Loucy (cell line): ENCODE measurements around the gene GALNT10.

Source experiments
- H2AFZ ChIP-seq: fragments of 200-600 bp; sonication (generic); 2 replicates; pipeline ENCODE4 v1.6.0; 2016; ENCODE audit warnings: antibody characterized with exemption, mild to moderate bottlenecking, low read length, moderate library complexity
- H3F3A ChIP-seq: fragments of 200-600 bp; 2 replicates; pipeline ENCODE4 v1.6.0; 2016; ENCODE audit warnings: antibody characterized with exemption, low read depth, mild to moderate bottlenecking
- H3K27me3 ChIP-seq: fragments of 200-600 bp; sonication (generic); 2 replicates; pipeline ENCODE4 v1.6.1; 2014; ENCODE audit warnings: low read length, mild to moderate bottlenecking; ENCODE audit not compliant: insufficient read depth, poor library complexity, severe bottlenecking
- H3K36me3 ChIP-seq: fragments of 200-600 bp; sonication (generic); 2 replicates; pipeline ENCODE4 v1.6.1; 2016; ENCODE audit warnings: low read length; ENCODE audit not compliant: insufficient read depth
- H3K4me1 ChIP-seq: fragments of 200-600 bp; sonication (generic); 2 replicates; pipeline ENCODE4 v1.5.1; 2014; ENCODE audit warnings: low read length, mild to moderate bottlenecking; ENCODE audit not compliant: insufficient read depth, poor library complexity, severe bottlenecking
- H3K4me2 ChIP-seq: fragments of 200-600 bp; sonication (generic); 2 replicates; pipeline ENCODE4 v1.6.0; 2014; ENCODE audit warnings: antibody characterized with exemption, low read length, low read depth, mild to moderate bottlenecking; ENCODE audit not compliant: poor library complexity, severe bottlenecking
- H3K4me3 ChIP-seq: fragments of 200-600 bp; sonication (generic); 2 replicates; pipeline ENCODE4 v1.5.1; 2014; ENCODE audit warnings: low read length, mild to moderate bottlenecking, mixed read lengths; ENCODE audit not compliant: poor library complexity, severe bottlenecking
- H3K79me2 ChIP-seq: fragments of 200-600 bp; sonication (generic); 2 replicates; pipeline ENCODE4 v1.6.1; 2014; ENCODE audit warnings: low read length; ENCODE audit not compliant: insufficient read depth
- H3K9ac ChIP-seq: fragments of 200-600 bp; sonication (generic); 2 replicates; pipeline ENCODE4 v1.6.0; 2014; ENCODE audit warnings: mild to moderate bottlenecking, low read depth, low read length, moderate library complexity; ENCODE audit not compliant: poor library complexity, severe bottlenecking
- H3K9me2 ChIP-seq: fragments of 200-600 bp; sonication (generic); replicated peaks from 2 replicates; pipeline ENCODE4 v1.6.1; 2016; ENCODE audit warnings: low read depth, low read length, mixed read lengths
- H3K9me3 ChIP-seq: fragments of 200-600 bp; sonication (generic); 2 replicates; pipeline ENCODE4 v1.6.1; 2014; ENCODE audit warnings: mild to moderate bottlenecking, antibody characterized with exemption, low read length, low read depth; ENCODE audit not compliant: insufficient read depth
- H4K20me1 ChIP-seq: fragments of 200-600 bp; sonication (generic); 2 replicates; pipeline ENCODE4 v1.6.0; 2014; ENCODE audit warnings: antibody characterized with exemption, low read length, mild to moderate bottlenecking; ENCODE audit not compliant: insufficient read depth, poor library complexity, severe bottlenecking
- CTCF ChIP-seq: fragments of 200-600 bp; sonication (generic); conservative IDR thresholded peaks from 2 replicates; pipeline ENCODE4 v1.5.1; 2014; ENCODE audit warnings: mild to moderate bottlenecking, antibody characterized with exemption, low read length
- EZH2phosphoT487 ChIP-seq: fragments of 200-600 bp; IDR thresholded peaks from 2 replicates; pipeline ENCODE4 v1.6.1; 2018; ENCODE audit warnings: antibody characterized with exemption, mild to moderate bottlenecking, moderate library complexity, borderline replicate concordance

The GALNT10 gene

GRCh38 chr5:154178661-154179060 is 11.9 kb upstream of the GALNT10 start:
- Histone ChIP-seq H3K27me3 (no peaks in the 10 kb centered on the region), H3F3A (no peaks in the 10 kb centered on the region), H3K4me2 (no peak overlapping the region), H2AFZ (no peak overlapping the region), H3K9ac (no peak overlapping the region), H3K9me2 (no peaks in the 10 kb centered on the region), H4K20me1 (no peaks in the 10 kb centered on the region), H3K4me1 (no peaks in the 10 kb centered on the region), H3K36me3 (no peaks in the 10 kb centered on the region), H3K79me2 (no peaks in the 10 kb centered on the region), H3K9me3 (no peaks in the 10 kb centered on the region), H3K4me3 (no peak overlapping the region)
- no peak for TF ChIP-seq EZH2phosphoT487
- TF ChIP-seq CTCF, result no peak

DNA sequence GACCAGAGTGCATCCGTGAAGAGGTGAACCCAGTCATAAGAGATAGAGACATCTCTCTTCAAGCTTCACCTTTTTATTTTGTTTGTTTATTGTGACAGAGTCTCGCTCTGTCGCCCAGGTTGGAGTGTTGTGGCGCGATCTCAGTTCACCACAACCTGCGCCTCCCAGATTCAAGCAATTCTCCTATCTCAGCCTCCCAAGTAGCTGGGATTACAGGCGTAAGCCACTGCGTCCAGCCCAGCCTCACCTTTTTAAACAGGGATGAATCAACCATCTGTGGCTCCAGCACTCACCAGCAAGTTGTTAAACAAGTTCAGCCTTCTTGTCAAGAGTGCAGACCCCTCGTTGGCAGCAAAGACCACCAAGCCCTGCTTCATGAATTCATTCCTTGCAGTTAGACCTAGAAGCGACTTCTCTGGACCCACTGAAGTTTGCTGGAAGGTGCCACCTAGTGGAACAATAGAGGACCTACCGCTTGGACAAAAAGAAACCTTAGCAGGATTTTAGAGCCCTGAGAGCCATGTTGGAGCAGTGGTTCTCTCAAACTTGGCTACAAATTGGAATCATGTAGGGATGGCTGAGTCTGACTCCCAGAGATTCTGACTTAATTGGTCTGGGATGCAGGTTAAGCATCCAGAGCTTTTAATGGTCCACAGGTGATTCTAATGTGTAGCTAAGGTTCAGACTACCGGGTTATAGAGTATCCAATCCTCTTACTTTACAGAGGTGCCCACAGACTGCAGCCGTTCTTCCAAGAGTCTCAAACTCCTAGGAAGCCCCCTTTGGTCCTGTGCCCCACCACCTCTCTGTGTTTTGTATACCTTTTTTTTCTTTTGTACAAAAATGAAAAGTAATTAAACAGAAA is 10.5 kb upstream of the GALNT10 start:
- no peak overlapping the region for H3K4me3 ChIP-seq
- no peaks in the 10 kb centered on the region for H3K79me2 ChIP-seq
- peak; percentile 59 for TF ChIP-seq CTCF
- TF ChIP-seq EZH2phosphoT487, result no peak
- no peaks in the 10 kb centered on the region for H3F3A ChIP-seq
- no peaks in the 10 kb centered on the region for H3K36me3 ChIP-seq
- H3K4me1 ChIP-seq, result no peaks in the 10 kb centered on the region
- H3K9me3 ChIP-seq, result no peaks in the 10 kb centered on the region
- H3K9me2 ChIP-seq, result no peaks in the 10 kb centered on the region
- no peaks in the 10 kb centered on the region for H3K27me3 ChIP-seq
- no peaks in the 10 kb centered on the region for H4K20me1 ChIP-seq
- H3K4me2 ChIP-seq, result no peak overlapping the region
- peak overlapping the region; percentile 72; the same call in 1 of the 2 replicates for H2AFZ ChIP-seq
- H3K9ac ChIP-seq, result no peak overlapping the region

- Histone ChIP-seq H3K4me2 (no peak overlapping the region), H3K4me3 (no peak overlapping the region), H3K27me3 (no peaks in the 10 kb centered on the region), H3F3A (no peaks in the 10 kb centered on the region), H3K9me2 (no peaks in the 10 kb centered on the region), H2AFZ (no peak overlapping the region), H3K79me2 (no peaks in the 10 kb centered on the region), H3K4me1 (no peaks in the 10 kb centered on the region), H4K20me1 (no peaks in the 10 kb centered on the region), H3K9ac (no peak overlapping the region), H3K36me3 (no peaks in the 10 kb centered on the region), H3K9me3 (no peaks in the 10 kb centered on the region)
- TF ChIP-seq EZH2phosphoT487 (no peak), CTCF (no peak)
Measured at GRCh38 chr5:154181161-154181560, 9.4 kb upstream of the GALNT10 start.
